Natural killer cell treated with Interleukin-12 subunit alpha and Interleukin-12 subunit beta and Interleukin-15 and Interleukin-18, amount 100 ng/mL, for 72 hours (primary cell): ENCODE data around the gene SNX21. TPM values are rescaled to one million over a fixed set of nuclear protein-coding genes. Genes with fewer than 3 reads are reported as not detected.
"Not testable (repeated sequence)": the region's sequence is repeated elsewhere in the genome, so short reads cannot be mapped to it uniquely, and the experiment has no call there.

Experiments used
- ATAC-seq, 2 donors: fragments of 150-1000 bp; cut with Tn5 transposase in 1 of 2; sonication (Bioruptor Pico), chemical (Tn5 transposase) in 1 of 2; 2 replicates each; pipeline ENCODE4 v1.10.0; 2021
- DNase-seq: peaks from one replicate; pipeline ENCODE4 v3.0.0; 2022; ENCODE audit warnings: low spot score
- H3K27ac Mint-ChIP-seq, 2 donors: 1 replicate in 1 of 2; 2 replicates in 1 of 2; pipeline ENCODE4 v1.8.0; 2022; ENCODE audit warnings: mixed read lengths in 2 of 2, mild to moderate bottlenecking in 1 of 2, moderate library complexity in 1 of 2
- H3K27me3 Mint-ChIP-seq, 2 donors: 1 replicate in 1 of 2; 2 replicates in 1 of 2; pipeline ENCODE4 v1.8.0; 2022; ENCODE audit warnings: mixed read lengths in 2 of 2
- H3K36me3 Mint-ChIP-seq: one replicate; pipeline ENCODE4 v1.8.0; 2022; ENCODE audit warnings: mixed read lengths
- H3K4me1 Mint-ChIP-seq, 2 donors: 1 replicate in 1 of 2; 2 replicates in 1 of 2; pipeline ENCODE4 v1.8.0; 2022; ENCODE audit warnings: low read depth in 2 of 2, mixed read lengths in 2 of 2, mild to moderate bottlenecking in 1 of 2
- H3K4me3 Mint-ChIP-seq: one replicate; pipeline ENCODE4 v1.8.0; 2022; ENCODE audit warnings: mixed read lengths
- H3K9me3 Mint-ChIP-seq: 2 replicates; pipeline ENCODE4 v1.8.0; 2022; ENCODE audit warnings: mixed read lengths
- total RNA-seq, 2 donors: library from RNA; stranded (reverse); gene quantifications; one replicate each; pipeline ENCODE4 v1.2.3, GENCODE V29; 2022

The SNX21 gene
- total RNA-seq, 2 donors from 2014 or later, result 1.5 to 2.2 TPM

DNA sequence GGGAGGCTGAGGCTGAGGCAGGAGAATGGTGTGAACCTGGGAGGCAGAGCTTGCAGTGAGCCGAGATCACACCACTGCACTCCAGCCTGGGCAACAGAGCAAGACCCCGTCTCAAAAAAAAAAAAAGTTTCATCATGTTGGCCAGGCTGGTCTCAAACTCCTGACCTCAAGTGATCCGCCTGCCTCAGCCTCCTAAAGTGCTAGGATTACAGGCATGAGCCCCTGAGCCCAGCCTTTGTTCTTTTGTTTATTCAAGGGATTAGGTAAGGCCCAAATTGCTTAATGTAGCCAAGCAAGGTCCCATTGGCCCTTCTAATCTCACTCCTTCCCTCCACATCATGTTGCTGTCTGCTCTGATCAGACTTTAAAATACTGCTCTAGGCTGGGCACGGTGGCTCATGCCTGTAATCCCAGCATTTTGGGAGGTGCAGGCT lies 3.9 kb upstream of the SNX21 start:
- H3K4me3 Mint-ChIP-seq, H3K27ac Mint-ChIP-seq, H3K27me3 Mint-ChIP-seq, H3K36me3 Mint-ChIP-seq, ATAC-seq, DNase-seq, H3K9me3 Mint-ChIP-seq: not testable (repeated sequence)
- H3K4me1 Mint-ChIP-seq, result peaks cover 10 to 11% of the 10 kb centered on the region in 2 donors

- no peak for ATAC-seq
- Mint-ChIP-seq H3K36me3 (no peaks in the 10 kb centered on the region), H3K27me3 (peaks cover 0 to 3% of the 10 kb centered on the region in 2 donors), H3K27ac (peak overlapping the region; percentile 1 to 78), H3K4me1 (peaks cover 9 to 10% of the 10 kb centered on the region in 2 donors), H3K4me3 (peak overlapping the region; percentile 85), H3K9me3 (no peaks in the 10 kb centered on the region)
- DNase-seq, result peak; percentile 15
Measured at GRCh38 chr20:45832619-45833018, 980 bp upstream of the SNX21 start.

GRCh38 chr20:45833883-45834796 lies 541 bp downstream of the SNX21 start:
- no peak overlapping the region for H3K27ac Mint-ChIP-seq
- ATAC-seq, result peak; percentile 66 to 79

DNA sequence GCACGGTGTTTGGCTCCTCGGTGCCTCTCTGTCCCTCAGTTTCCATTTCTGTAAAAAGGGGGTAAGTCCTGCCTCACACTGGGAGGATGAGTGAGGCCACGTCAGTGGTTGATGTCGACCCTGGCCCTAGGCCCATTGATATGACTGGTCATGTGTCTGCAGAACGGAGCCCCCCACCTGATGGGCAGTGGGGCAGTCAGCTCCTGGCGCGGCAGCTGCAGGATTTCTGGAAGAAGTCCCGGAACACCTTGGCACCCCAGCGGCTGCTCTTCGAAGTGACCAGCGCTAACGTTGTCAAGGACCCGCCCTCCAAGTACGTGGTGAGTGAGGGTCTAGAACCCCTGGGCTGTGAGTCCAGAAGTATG lies 1.2 kb downstream of the SNX21 start:
- H3K4me1 Mint-ChIP-seq, result peaks cover 9 to 10% of the 10 kb centered on the region in 2 donors
- H3K27ac Mint-ChIP-seq, result no peak overlapping the region
- DNase-seq, result no peak
- no peaks in the 10 kb centered on the region for H3K36me3 Mint-ChIP-seq
- no peak overlapping the region for H3K4me3 Mint-ChIP-seq
- H3K27me3 Mint-ChIP-seq, result peaks cover 0 to 3% of the 10 kb centered on the region in 2 donors
- H3K9me3 Mint-ChIP-seq, result no peaks in the 10 kb centered on the region
- ATAC-seq, result no peak

More at GRCh38 chr20:45833883-45834796, 541 bp downstream of the SNX21 start:
- H3K4me3 Mint-ChIP-seq, result peak overlapping the region; percentile 85
- H3K36me3 Mint-ChIP-seq, result no peaks in the 10 kb centered on the region
- peaks cover 9 to 10% of the 10 kb centered on the region in 2 donors for H3K4me1 Mint-ChIP-seq
- no peak for DNase-seq
- H3K9me3 Mint-ChIP-seq, result no peaks in the 10 kb centered on the region
- peaks cover 0 to 3% of the 10 kb centered on the region in 2 donors for H3K27me3 Mint-ChIP-seq

DNA sequence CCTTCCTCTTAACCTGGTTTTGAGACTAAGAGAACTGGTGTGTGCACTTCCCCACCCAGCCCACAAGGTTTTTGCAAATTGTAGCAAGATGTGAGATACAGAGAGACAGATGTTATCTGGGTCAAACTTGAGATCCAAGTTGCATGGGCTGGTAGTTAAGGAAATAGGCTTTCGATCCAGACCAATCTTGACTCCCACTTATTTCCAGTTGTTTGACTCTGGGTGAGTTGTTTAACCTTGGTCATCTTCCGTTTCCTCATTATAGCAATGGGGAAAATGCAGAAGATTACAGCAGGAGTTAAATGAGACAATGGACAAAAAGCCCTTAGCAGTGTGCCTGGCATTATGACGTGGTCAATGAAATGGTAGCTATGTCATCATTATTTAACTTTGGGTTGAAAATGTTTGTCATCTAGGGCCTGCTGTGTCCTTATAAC lies 1.7 kb downstream of the SNX21 start:
- H3K27me3 Mint-ChIP-seq, result peaks cover 0 to 1% of the 10 kb centered on the region in 2 donors
- ATAC-seq (no peak), DNase-seq (no peak)
- no peak overlapping the region for H3K4me3 Mint-ChIP-seq
- no peaks in the 10 kb centered on the region for H3K36me3 Mint-ChIP-seq
- H3K4me1 Mint-ChIP-seq, result peaks cover 9 to 10% of the 10 kb centered on the region in 2 donors
- no peak overlapping the region for H3K27ac Mint-ChIP-seq
- no peaks in the 10 kb centered on the region for H3K9me3 Mint-ChIP-seq

GRCh38 chr20:45835825-45836224 lies 2.2 kb downstream of the SNX21 start:
- Mint-ChIP-seq H3K9me3 (no peaks in the 10 kb centered on the region), H3K27ac (no peak overlapping the region), H3K4me1 (peaks cover 9 to 10% of the 10 kb centered on the region in 2 donors), H3K36me3 (no peaks in the 10 kb centered on the region), H3K27me3 (no peaks in the 10 kb centered on the region), H3K4me3 (no peak overlapping the region)
- no peak for DNase-seq
- ATAC-seq, result no peak

- no peak for ATAC-seq
- no peaks in the 10 kb centered on the region for H3K9me3 Mint-ChIP-seq
- H3K36me3 Mint-ChIP-seq, result no peaks in the 10 kb centered on the region
- peaks cover 9 to 10% of the 10 kb centered on the region in 2 donors for H3K4me1 Mint-ChIP-seq
- no peak for DNase-seq
- H3K4me3 Mint-ChIP-seq, result no peak overlapping the region
- no peak overlapping the region for H3K27ac Mint-ChIP-seq
- no peaks in the 10 kb centered on the region for H3K27me3 Mint-ChIP-seq
Measured at GRCh38 chr20:45836841-45837240, 3.2 kb downstream of the SNX21 start.

DNA sequence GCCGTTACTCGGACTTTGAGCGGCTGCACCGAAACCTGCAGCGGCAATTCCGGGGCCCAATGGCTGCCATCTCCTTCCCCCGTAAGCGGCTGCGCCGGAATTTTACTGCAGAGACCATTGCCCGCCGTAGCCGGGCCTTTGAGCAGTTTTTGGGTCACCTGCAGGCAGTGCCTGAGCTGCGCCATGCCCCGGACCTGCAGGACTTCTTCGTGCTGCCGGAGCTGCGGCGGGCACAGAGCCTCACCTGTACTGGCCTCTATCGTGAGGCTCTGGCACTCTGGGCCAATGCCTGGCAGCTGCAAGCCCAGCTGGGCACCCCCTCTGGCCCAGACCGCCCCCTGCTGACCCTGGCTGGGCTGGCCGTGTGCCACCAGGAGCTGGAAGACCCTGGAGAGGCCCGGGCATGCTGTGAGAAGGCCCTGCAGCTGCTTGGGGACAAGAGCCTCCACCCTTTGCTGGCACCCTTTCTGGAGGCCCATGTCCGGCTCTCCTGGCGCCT lies 7.2 kb downstream of the SNX21 start:
- H3K4me1 Mint-ChIP-seq, result peaks cover 5 to 10% of the 10 kb centered on the region in 2 donors
- no peak overlapping the region for H3K27ac Mint-ChIP-seq
- ATAC-seq, result no peak
- no peaks in the 10 kb centered on the region for H3K27me3 Mint-ChIP-seq
- peaks cover 5% of the 10 kb centered on the region for H3K36me3 Mint-ChIP-seq
- H3K9me3 Mint-ChIP-seq, result no peaks in the 10 kb centered on the region
- H3K4me3 Mint-ChIP-seq, result no peak overlapping the region
- DNase-seq, result no peak

- DNase-seq (no peak), ATAC-seq (no peak)
- Mint-ChIP-seq H3K36me3 (peaks cover 5% of the 10 kb centered on the region), H3K9me3 (no peaks in the 10 kb centered on the region), H3K27me3 (no peaks in the 10 kb centered on the region), H3K4me3 (no peak overlapping the region), H3K4me1 (peaks cover 5 to 10% of the 10 kb centered on the region in 2 donors), H3K27ac (peak overlapping the region in 1 of 2 donors; percentile 75)
Measured at GRCh38 chr20:45841407-45842129, 8.0 kb downstream of the SNX21 start.

GRCh38 chr20:45842169-45842812 lies 8.7 kb downstream of the SNX21 start:
- Mint-ChIP-seq H3K4me1 (peaks cover 5 to 10% of the 10 kb centered on the region in 2 donors), H3K36me3 (peaks cover 5% of the 10 kb centered on the region), H3K27me3 (no peaks in the 10 kb centered on the region), H3K4me3 (no peak overlapping the region), H3K9me3 (no peaks in the 10 kb centered on the region), H3K27ac (peak overlapping the region; percentile 37 to 75)
- ATAC-seq, result peak; percentile 58 to 70
- DNase-seq, result no peak

- H3K9me3 Mint-ChIP-seq, result no peaks in the 10 kb centered on the region
- H3K4me1 Mint-ChIP-seq, result peaks cover 5 to 12% of the 10 kb centered on the region in 2 donors
- peaks cover 5% of the 10 kb centered on the region for H3K36me3 Mint-ChIP-seq
- no peak overlapping the region for H3K4me3 Mint-ChIP-seq
- ATAC-seq, result no peak
- no peak overlapping the region for H3K27ac Mint-ChIP-seq
- no peak for DNase-seq
- H3K27me3 Mint-ChIP-seq, result no peaks in the 10 kb centered on the region
Measured at GRCh38 chr20:45843506-45843905, 9.9 kb downstream of the SNX21 start.

- ATAC-seq, result no peak
- H3K27me3 Mint-ChIP-seq, result no peaks in the 10 kb centered on the region
- H3K36me3 Mint-ChIP-seq, result peaks cover 5% of the 10 kb centered on the region
- no peak overlapping the region for H3K4me3 Mint-ChIP-seq
- H3K4me1 Mint-ChIP-seq, result peaks cover 5 to 12% of the 10 kb centered on the region in 2 donors
- DNase-seq, result no peak
- H3K27ac Mint-ChIP-seq, result no peak overlapping the region
- no peaks in the 10 kb centered on the region for H3K9me3 Mint-ChIP-seq
Measured at GRCh38 chr20:45845452-45845851, 11.9 kb downstream of the SNX21 start.

DNA sequence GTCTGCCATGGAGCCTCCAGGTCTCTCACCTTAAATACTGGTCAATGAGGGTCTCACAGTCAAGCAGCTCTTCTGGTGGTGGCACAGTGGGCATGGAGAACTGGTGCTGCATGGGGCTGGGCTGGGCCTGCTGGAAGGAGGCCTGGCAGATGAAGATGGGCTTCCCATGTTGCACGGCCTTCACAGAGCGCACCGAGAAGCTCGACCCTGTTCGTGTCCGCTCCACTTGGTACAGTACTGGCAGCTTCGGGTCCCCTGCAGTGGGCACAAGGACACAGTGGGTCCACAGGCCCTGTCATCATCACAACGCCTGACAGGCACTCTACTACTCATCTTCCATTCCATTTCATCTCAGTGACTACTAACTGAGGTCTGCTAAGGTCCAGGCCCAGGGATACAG lies 14.8 kb downstream of the SNX21 start:
- H3K4me1 Mint-ChIP-seq, result peaks cover 2 to 6% of the 10 kb centered on the region in 2 donors
- DNase-seq, result no peak
- H3K36me3 Mint-ChIP-seq, result peaks cover 5% of the 10 kb centered on the region
- no peaks in the 10 kb centered on the region for H3K9me3 Mint-ChIP-seq
- H3K27me3 Mint-ChIP-seq, result no peaks in the 10 kb centered on the region
- no peak overlapping the region for H3K27ac Mint-ChIP-seq
- no peak overlapping the region for H3K4me3 Mint-ChIP-seq
- no peak for ATAC-seq
